Tibial nerve (tissue), 4 donors: Measurements from ENCODE around the gene SPRED1. TPM values are rescaled to one million over a fixed set of nuclear protein-coding genes. Genes with fewer than 3 reads are reported as not detected.

Experiments used
- DNase-seq, 2 donors: peaks; one replicate each; pipeline ENCODE4 v3.0.0-alpha.2; 2019; ENCODE audit warnings: low spot score in 2 of 2
- H3K27ac ChIP-seq, 4 donors: fragments of 200-600 bp; sonication (generic) in 3 of 4; one replicate each; pipeline ENCODE4 v1.5.1; 2017 to 2019; ENCODE audit warnings: mild to moderate bottlenecking in 1 of 4
- H3K27me3 ChIP-seq, 2 donors: fragments of 200-600 bp; sonication (generic) in 1 of 2; one replicate each; pipeline versions ENCODE4 v1.5.1 to v1.6.0; 2017 to 2019
- H3K36me3 ChIP-seq, 3 donors: fragments of 200-600 bp; sonication (generic); one replicate each; pipeline ENCODE4 v1.5.1; 2018 to 2019
- H3K4me1 ChIP-seq, 4 donors: fragments of 200-600 bp; sonication (generic) in 3 of 4; one replicate each; pipeline ENCODE4 v1.5.1; 2017 to 2019
- H3K4me3 ChIP-seq, 4 donors: fragments of 200-600 bp; sonication (generic) in 3 of 4; one replicate each; pipeline ENCODE4 v1.5.1; 2017 to 2019; ENCODE audit warnings: mild to moderate bottlenecking in 1 of 4, moderate library complexity in 1 of 4
- H3K9me3 ChIP-seq, 4 donors: fragments of 200-600 bp; sonication (generic) in 3 of 4; one replicate each; pipeline ENCODE4 v1.5.1; 2017 to 2019
- CTCF ChIP-seq, 5 experiments: fragments of 200-600 bp in 3 of 5; fragments of 450-650 bp in 2 of 5; sonication (generic) in 3 of 5; IDR thresholded peaks; one replicate each; pipeline ENCODE4 v1.5.1; 2016 to 2019; ENCODE audit warnings: antibody characterized with exemption in 5 of 5, mild to moderate bottlenecking in 3 of 5, moderate library complexity in 2 of 5
- EP300 ChIP-seq, 2 donors: sonication (generic); formaldehyde crosslinking; IDR thresholded peaks; one replicate each; pipeline ENCODE4 v1.6.1; 2017; ENCODE audit warnings: antibody characterized with exemption in 2 of 2, mild to moderate bottlenecking in 1 of 2
- POLR2A ChIP-seq, 2 donors: fragments of 450-650 bp; IDR thresholded peaks; one replicate each; pipeline ENCODE4 v1.6.1; 2017; ENCODE audit warnings: antibody characterized with exemption in 2 of 2, mild to moderate bottlenecking in 2 of 2, moderate library complexity in 2 of 2
- WGBS, 2 donors: methylation state at CpG; one replicate each; pipeline ENCODE4 v1.1.5; 2018; 5-methylcytosine and 5-hydroxymethylcytosine counted together
- total RNA-seq, 4 donors: library from RNA; depleted of rRNA; stranded (reverse); fragments of >200 nt; gene quantifications; one replicate each; pipeline ENCODE4 v1.1.0, GENCODE V29; 2016

The SPRED1 gene
- total RNA-seq, 4 donors from 2014 or later: 20.4 to 35.0 (median 29.0) TPM

GRCh38 chr15:38307861-38308641, 55.4 kb downstream of the SPRED1 start:
- no peak overlapping the region for H3K4me3 ChIP-seq
- no peak for TF ChIP-seq EP300 (IDR thresholded peaks at IDR 0.05)
- TF ChIP-seq CTCF (IDR thresholded peaks at IDR 0.05): no peak
- no peak for TF ChIP-seq POLR2A (IDR thresholded peaks at IDR 0.05)
- DNase-seq: no peak
- no peaks in the 10 kb centered on the region for H3K27me3 ChIP-seq
- 84 to 89% methylated on average over 5 of the region's 5 CpGs for WGBS, 2 donors
- peaks cover 0 to 26% (median 0%) of the 10 kb centered on the region in 4 donors for H3K4me1 ChIP-seq
- no peak overlapping the region for H3K27ac ChIP-seq
- H3K9me3 ChIP-seq: no peaks in the 10 kb centered on the region
- H3K36me3 ChIP-seq: peaks cover 0 to 7% (median 0%) of the 10 kb centered on the region in 3 donors

- WGBS, 2 donors: 93 to 98% methylated on average over 3 of the region's 3 CpGs
These were observed 56.2 kb downstream of the SPRED1 start for GRCh38 chr15:38308797-38309196.

GRCh38 chr15:38312190-38312589, 59.6 kb downstream of the SPRED1 start:
- Histone ChIP-seq H3K4me1 (peaks cover 0 to 41% (median 2%) of the 10 kb centered on the region in 4 donors), H3K9me3 (no peaks in the 10 kb centered on the region), H3K4me3 (no peak overlapping the region), H3K36me3 (peaks cover 0 to 7% (median 0%) of the 10 kb centered on the region in 3 donors), H3K27me3 (no peaks in the 10 kb centered on the region), H3K27ac (no peak overlapping the region)
- no peak for TF ChIP-seq POLR2A (IDR thresholded peaks at IDR 0.05)
- TF ChIP-seq CTCF (IDR thresholded peaks at IDR 0.05): no peak
- TF ChIP-seq EP300 (IDR thresholded peaks at IDR 0.05): no peak
- no peak for DNase-seq
- WGBS, 2 donors: 77 to 82% methylated on average over 3 of the region's 3 CpGs

More at GRCh38 chr15:38308797-38309196, 56.2 kb downstream of the SPRED1 start:
- Histone ChIP-seq H3K36me3 (peaks cover 0 to 7% (median 0%) of the 10 kb centered on the region in 3 donors), H3K4me1 (peaks cover 0 to 26% (median 0%) of the 10 kb centered on the region in 4 donors), H3K27ac (no peak overlapping the region), H3K9me3 (no peaks in the 10 kb centered on the region), H3K4me3 (no peak overlapping the region), H3K27me3 (no peaks in the 10 kb centered on the region)
- TF ChIP-seq EP300 (IDR thresholded peaks at IDR 0.05) (no peak), POLR2A (IDR thresholded peaks at IDR 0.05) (no peak), CTCF (IDR thresholded peaks at IDR 0.05) (no peak)
- no peak for DNase-seq

GRCh38 chr15:38316311-38316710, 63.7 kb downstream of the SPRED1 start:
- no peak for DNase-seq
- H3K27ac ChIP-seq: no peak overlapping the region
- no peak for TF ChIP-seq EP300 (IDR thresholded peaks at IDR 0.05)
- no peak for TF ChIP-seq POLR2A (IDR thresholded peaks at IDR 0.05)
- TF ChIP-seq CTCF (IDR thresholded peaks at IDR 0.05): no peak
- peaks cover 0 to 51% (median 2%) of the 10 kb centered on the region in 4 donors for H3K4me1 ChIP-seq
- no peak overlapping the region for H3K4me3 ChIP-seq
- no peaks in the 10 kb centered on the region for H3K36me3 ChIP-seq
- no peaks in the 10 kb centered on the region for H3K27me3 ChIP-seq
- 74 to 75% methylated on average over 2 of the region's 2 CpGs for WGBS, 2 donors
- H3K9me3 ChIP-seq: no peaks in the 10 kb centered on the region

- Histone ChIP-seq H3K27ac (no peak overlapping the region), H3K9me3 (no peaks in the 10 kb centered on the region), H3K4me1 (peaks cover 0 to 27% (median 2%) of the 10 kb centered on the region in 4 donors), H3K4me3 (no peak overlapping the region), H3K36me3 (peaks cover 0 to 10% (median 0%) of the 10 kb centered on the region in 3 donors), H3K27me3 (no peaks in the 10 kb centered on the region)
- DNase-seq: no peak
- TF ChIP-seq CTCF (IDR thresholded peaks at IDR 0.05): no peak
- TF ChIP-seq EP300 (IDR thresholded peaks at IDR 0.05): no peak
- TF ChIP-seq POLR2A (IDR thresholded peaks at IDR 0.05): no peak
These were observed 67.5 kb downstream of the SPRED1 start for GRCh38 chr15:38320181-38320580.
